Breast epithelium (tissue), 3 donors: ENCODE measurements around the gene ACP4.

ENCODE experiments used
- CTCF ChIP-seq, 3 donors: fragments of 450-650 bp; IDR thresholded peaks; one replicate each; pipeline ENCODE4 v1.5.1; 2016 to 2017; ENCODE audit warnings: antibody characterized with exemption in 3 of 3, mild to moderate bottlenecking in 3 of 3, moderate library complexity in 3 of 3
- POLR2AphosphoS5 ChIP-seq, 3 donors: sonication (generic); formaldehyde crosslinking; IDR thresholded peaks; one replicate each; pipeline ENCODE4 v1.6.1; 2017; ENCODE audit warnings: antibody characterized with exemption in 3 of 3

DNA sequence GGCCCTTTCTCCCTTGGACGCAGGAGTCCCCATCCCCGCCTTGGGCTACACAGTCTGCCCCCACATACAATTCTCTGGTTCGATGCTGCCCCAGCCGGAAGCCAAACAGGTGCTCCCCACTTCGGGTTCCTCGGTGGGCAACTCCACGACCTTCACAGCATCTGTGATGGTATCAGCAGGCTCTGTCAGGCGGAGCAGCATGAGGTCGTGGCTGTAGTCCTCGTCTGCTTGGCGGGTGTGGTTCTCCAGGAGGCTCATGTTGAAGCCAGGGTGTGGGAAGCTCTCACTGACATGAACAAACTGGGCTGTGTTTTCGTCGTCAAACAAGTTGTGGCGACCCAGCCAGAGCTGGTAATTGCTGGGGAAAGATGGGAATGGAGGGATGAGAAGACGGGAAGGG, 29.9 kb downstream of the ACP4 start:
- TF ChIP-seq CTCF (IDR thresholded peaks at IDR 0.05) (no peak), POLR2AphosphoS5 (IDR thresholded peaks at IDR 0.05) (no peak)
